Measurements from ENCODE around the gene STX18. TPM values are rescaled to one million over a fixed set of nuclear protein-coding genes. Genes with fewer than 3 reads are reported as not detected.

Gene STX18
- total RNA-seq, 1 experiment from 2014 or later = 20.9 TPM

- Histone ChIP-seq H3K27ac (ENCODE audit: insufficient read length, low read depth, low read length) (no peak overlapping the region), H3K4me2 (ENCODE audit: insufficient read depth, insufficient read length, low read length) (no peak overlapping the region), H2BK15ac (ENCODE audit: low read depth, low read length) (no peak overlapping the region), H2AK5ac (ENCODE audit: insufficient read length, low read length) (no peak overlapping the region), H3K9ac (ENCODE audit: extremely low read depth, insufficient read length, low read length) (no peak overlapping the region), H3K4me1 (ENCODE audit: insufficient read depth, low read length) (no peaks in the 10 kb centered on the region), H4K5ac (ENCODE audit: insufficient read length, low read depth, low read length) (no peak overlapping the region), H3K14ac (ENCODE audit: insufficient read depth, low read length) (no peak overlapping the region), H2BK120ac (ENCODE audit: low read depth, low read length, poor library complexity, severe bottlenecking) (no peak overlapping the region), H3K23ac (ENCODE audit: insufficient read length, low read depth, low read length) (no peak overlapping the region), H2AFZ (ENCODE audit: low read length) (no peak overlapping the region), H2BK12ac (ENCODE audit: insufficient read length, low read depth, low read length) (no peak overlapping the region), H4K20me1 (ENCODE audit: control insufficient read depth, insufficient read depth, insufficient read length) (no peaks in the 10 kb centered on the region), H4K91ac (ENCODE audit: insufficient read length, low read depth, low read length) (no peak overlapping the region), H3K27me3 (ENCODE audit: insufficient read depth, low read length) (no peaks in the 10 kb centered on the region; the same call in 1 of the 2 replicates), H3K56ac (ENCODE audit: insufficient read length, low read depth, low read length) (no peak overlapping the region), H2BK20ac (ENCODE audit: low read depth, low read length, poor library complexity, severe bottlenecking) (no peak overlapping the region), H3K9me3 (ENCODE audit: control insufficient read depth, low read depth, low read length) (no peaks in the 10 kb centered on the region), H2BK5ac (ENCODE audit: insufficient read length, low read length) (no peak overlapping the region), H3K79me2 (ENCODE audit: insufficient read depth, low read length) (0 out of 2 replicates have a peak, but pooled peaks cover 1% of the 10 kb centered on the region), H3K18ac (ENCODE audit: insufficient read length, low read depth, low read length) (no peak overlapping the region), H3K79me1 (ENCODE audit: insufficient read depth, low read depth, low read length, poor library complexity, severe bottlenecking) (no peaks in the 10 kb centered on the region), H3K23me2 (ENCODE audit: insufficient read length, low read depth, low read length, poor library complexity, severe bottlenecking) (no peaks in the 10 kb centered on the region), H3K4ac (ENCODE audit: low read depth, low read length) (no peak overlapping the region), H3T11ph (ENCODE audit: low read length) (no peak overlapping the region), H4K8ac (replicated peaks; ENCODE audit: insufficient read length, low read depth, low read length) (no peak overlapping the region)
- DNase-seq = no peak
- H3K27me3 Mint-ChIP-seq (ENCODE audit: low read depth) = peaks cover 30% of the 10 kb centered on the region
- peaks cover 8 to 12% of the 10 kb centered on the region in 2 experiments for H3K4me1 Mint-ChIP-seq
- H3K4me3 Mint-ChIP-seq = no peak overlapping the region
- no peaks in the 10 kb centered on the region for H3K36me3 Mint-ChIP-seq (ENCODE audit: insufficient read depth in 1 of 3, low read depth in 3 of 3)
- no CpG with 5 or more reads among the region's 10 CpGs for WGBS (ENCODE audit: extremely low coverage, insufficient read length, low lambda C conversion rate)
- no peak overlapping the region for H3K27ac Mint-ChIP-seq
- TF ChIP-seq, protein P1, sequence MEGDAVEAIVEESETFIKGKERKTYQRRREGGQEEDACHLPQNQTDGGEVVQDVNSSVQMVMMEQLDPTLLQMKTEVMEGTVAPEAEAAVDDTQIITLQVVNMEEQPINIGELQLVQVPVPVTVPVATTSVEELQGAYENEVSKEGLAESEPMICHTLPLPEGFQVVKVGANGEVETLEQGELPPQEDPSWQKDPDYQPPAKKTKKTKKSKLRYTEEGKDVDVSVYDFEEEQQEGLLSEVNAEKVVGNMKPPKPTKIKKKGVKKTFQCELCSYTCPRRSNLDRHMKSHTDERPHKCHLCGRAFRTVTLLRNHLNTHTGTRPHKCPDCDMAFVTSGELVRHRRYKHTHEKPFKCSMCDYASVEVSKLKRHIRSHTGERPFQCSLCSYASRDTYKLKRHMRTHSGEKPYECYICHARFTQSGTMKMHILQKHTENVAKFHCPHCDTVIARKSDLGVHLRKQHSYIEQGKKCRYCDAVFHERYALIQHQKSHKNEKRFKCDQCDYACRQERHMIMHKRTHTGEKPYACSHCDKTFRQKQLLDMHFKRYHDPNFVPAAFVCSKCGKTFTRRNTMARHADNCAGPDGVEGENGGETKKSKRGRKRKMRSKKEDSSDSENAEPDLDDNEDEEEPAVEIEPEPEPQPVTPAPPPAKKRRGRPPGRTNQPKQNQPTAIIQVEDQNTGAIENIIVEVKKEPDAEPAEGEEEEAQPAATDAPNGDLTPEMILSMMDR (conservative IDR thresholded peaks at IDR 0.05) = no peak
- no peaks in the 10 kb centered on the region for H3K9me3 Mint-ChIP-seq
Measured at GRCh38 chr4:4502694-4503311, 39.0 kb downstream of the STX18 start.
